Fibroblast of the aortic adventitia (primary cell): ENCODE measurements around the gene RSRC1. TPM values are rescaled to one million over a fixed set of nuclear protein-coding genes. Genes with fewer than 3 reads are reported as not detected.

Source experiments
- DNase-seq: peaks from one replicate; pipeline ENCODE4 v3.0.0-alpha.2; 2010; ENCODE audit warnings: low read depth
- H3K4me3 ChIP-seq: 2 replicates; pipeline ENCODE4 v1.5.1; 2011; ENCODE audit warnings: low read depth, mild to moderate bottlenecking, control low read depth, low read length, moderate library complexity
- CTCF ChIP-seq: IDR thresholded peaks from 2 replicates; pipeline ENCODE4 v1.5.1; 2011; ENCODE audit warnings: mild to moderate bottlenecking, low read length, control low read depth, inconsistent platforms; ENCODE audit not compliant: insufficient read depth
- total RNA-seq: library from RNA; depleted of rRNA; stranded (reverse); fragments of >200 nt; gene quantifications from 2 replicates; pipeline ENCODE4 v1.2.3, GENCODE V29; 2012; ENCODE audit warnings: low replicate concordance

Gene RSRC1
- total RNA-seq, 1 donor: 45.8 TPM

- no peak for TF ChIP-seq CTCF
Observed at GRCh38 chr3:158095111-158095813, 14.6 kb upstream of the RSRC1 start.

GRCh38 chr3:158095814-158096704 is 13.8 kb upstream of the RSRC1 start:
- no peak for TF ChIP-seq CTCF
- H3K4me3 ChIP-seq: no peak overlapping the region
- DNase-seq: no peak

More at GRCh38 chr3:158095111-158095813, 14.6 kb upstream of the RSRC1 start:
- no peak overlapping the region for H3K4me3 ChIP-seq
- no peak for DNase-seq

- DNase-seq: no peak
- no peak for TF ChIP-seq CTCF
- no peak overlapping the region for H3K4me3 ChIP-seq
Observed at GRCh38 chr3:158097081-158097592, 12.8 kb upstream of the RSRC1 start.

- H3K4me3 ChIP-seq: peak overlapping the region; percentile 60
- no peak for TF ChIP-seq CTCF
- no peak for DNase-seq
Observed at GRCh38 chr3:158097593-158098308, 12.1 kb upstream of the RSRC1 start.

GRCh38 chr3:158098309-158098639 is 11.6 kb upstream of the RSRC1 start:
- peak overlapping the region; percentile 60 for H3K4me3 ChIP-seq
- no peak for TF ChIP-seq CTCF

GRCh38 chr3:158098834-158099424 is 11.0 kb upstream of the RSRC1 start:
- no peak overlapping the region for H3K4me3 ChIP-seq
- no peak for TF ChIP-seq CTCF
- DNase-seq: no peak

More at GRCh38 chr3:158098309-158098639, 11.6 kb upstream of the RSRC1 start:
- DNase-seq: no peak
